ENCODE data around the gene CCDC85C.

The CCDC85C gene

DNA sequence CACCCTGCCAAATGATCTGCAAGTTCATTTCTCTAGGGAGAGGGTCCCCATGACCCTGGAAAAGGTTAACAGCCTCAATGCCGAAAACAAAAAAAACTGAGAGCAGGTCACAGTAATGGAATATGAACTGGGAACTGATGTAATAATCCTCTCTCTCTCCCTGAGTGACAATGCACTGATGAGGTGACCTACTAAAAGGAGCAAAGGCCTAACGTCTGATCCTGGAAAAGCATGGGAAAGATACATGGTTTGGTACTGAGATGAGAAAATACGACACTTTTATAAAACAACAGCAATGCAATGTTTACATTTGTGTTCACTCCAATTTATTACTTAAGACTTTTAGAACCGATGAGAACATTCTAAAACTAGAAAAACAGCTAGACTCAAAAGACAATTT, 151.0 kb downstream of the CCDC85C start:
- DNase-seq (ENCODE audit: low read depth in 1 of 2, low spot score in 1 of 2): no peak

GRCh38 chr14:99451234-99451633, 152.8 kb downstream of the CCDC85C start:
- no peak for DNase-seq (ENCODE audit: low read depth in 1 of 2, low spot score in 1 of 2)

DNA sequence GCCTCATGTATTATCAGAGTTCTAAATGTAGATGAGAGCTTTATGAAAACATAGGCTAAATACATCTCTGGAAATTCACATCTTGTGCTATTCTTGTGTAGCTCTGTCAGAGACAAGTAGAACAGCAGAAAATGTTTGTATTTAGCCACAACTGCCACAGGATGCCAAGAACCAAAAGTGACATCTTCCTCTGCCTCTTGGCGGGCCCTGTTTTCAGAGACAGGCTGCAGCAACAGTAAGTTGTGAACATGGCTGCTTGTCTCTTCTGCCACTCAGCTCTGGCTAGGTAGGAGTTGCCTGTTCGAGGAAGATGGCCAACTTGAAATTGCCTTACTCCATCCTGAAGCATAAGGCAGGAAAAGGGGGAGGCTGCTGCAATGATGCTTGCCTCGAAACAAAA, 153.7 kb downstream of the CCDC85C start:
- no peak for DNase-seq (ENCODE audit: low read depth in 1 of 2, low spot score in 1 of 2)
